ENCODE results near the gene ZNF207.

The ZNF207 gene

GRCh38 chr17:32341857-32342602 lies 7.9 kb upstream of the ZNF207 start, which contains the start of gene C17orf75 (continued):
- TF ChIP-seq, protein P1, sequence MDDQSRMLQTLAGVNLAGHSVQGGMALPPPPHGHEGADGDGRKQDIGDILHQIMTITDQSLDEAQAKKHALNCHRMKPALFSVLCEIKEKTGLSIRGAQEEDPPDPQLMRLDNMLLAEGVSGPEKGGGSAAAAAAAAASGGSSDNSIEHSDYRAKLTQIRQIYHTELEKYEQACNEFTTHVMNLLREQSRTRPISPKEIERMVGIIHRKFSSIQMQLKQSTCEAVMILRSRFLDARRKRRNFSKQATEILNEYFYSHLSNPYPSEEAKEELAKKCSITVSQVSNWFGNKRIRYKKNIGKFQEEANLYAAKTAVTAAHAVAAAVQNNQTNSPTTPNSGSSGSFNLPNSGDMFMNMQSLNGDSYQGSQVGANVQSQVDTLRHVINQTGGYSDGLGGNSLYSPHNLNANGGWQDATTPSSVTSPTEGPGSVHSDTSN (CRISPR knock-in tag; IDR thresholded peaks at IDR 0.05) = peak; percentile 44; the same call in 1 of the 2 replicates
- TF ChIP-seq, protein P2, sequence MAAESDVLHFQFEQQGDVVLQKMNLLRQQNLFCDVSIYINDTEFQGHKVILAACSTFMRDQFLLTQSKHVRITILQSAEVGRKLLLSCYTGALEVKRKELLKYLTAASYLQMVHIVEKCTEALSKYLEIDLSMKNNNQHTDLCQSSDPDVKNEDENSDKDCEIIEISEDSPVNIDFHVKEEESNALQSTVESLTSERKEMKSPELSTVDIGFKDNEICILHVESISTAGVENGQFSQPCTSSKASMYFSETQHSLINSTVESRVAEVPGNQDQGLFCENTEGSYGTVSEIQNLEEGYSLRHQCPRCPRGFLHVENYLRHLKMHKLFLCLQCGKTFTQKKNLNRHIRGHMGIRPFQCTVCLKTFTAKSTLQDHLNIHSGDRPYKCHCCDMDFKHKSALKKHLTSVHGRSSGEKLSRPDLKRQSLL (tag by site-specific recombination; IDR thresholded peaks at IDR 0.05) = peak; percentile 70; the same call in 1 of the 2 replicates
- TF ChIP-seq ZNF473 (tag by site-specific recombination; IDR thresholded peaks at IDR 0.05) = no peak
- peak; percentile 71 for TF ChIP-seq KLF1 (tag by site-specific recombination; IDR thresholded peaks at IDR 0.05)
- no peak for TF ChIP-seq ZNF169 (tag by site-specific recombination; IDR thresholded peaks at IDR 0.05)
- no peak for TF ChIP-seq ZNF404 (tag by site-specific recombination; IDR thresholded peaks at IDR 0.05)
- TF ChIP-seq ZNF416 (tag by site-specific recombination; IDR thresholded peaks at IDR 0.05) = 0 out of 2 replicates have a peak, but pooled peaks have one; percentile 30
- TF ChIP-seq TRIM28 (IDR thresholded peaks at IDR 0.05; ENCODE audit: borderline replicate concordance, low read length) = peak; percentile 47; the same call in 1 of the 2 replicates
- peak; percentile 91 for TF ChIP-seq ZFP69B (tag by site-specific recombination; IDR thresholded peaks at IDR 0.05)
- TF ChIP-seq KLF8 (tag by site-specific recombination; IDR thresholded peaks at IDR 0.05) = peak; percentile 99
- TF ChIP-seq ZNF112 (tag by site-specific recombination; IDR thresholded peaks at IDR 0.05) = no peak
- no peak for TF ChIP-seq ZNF747 (tag by site-specific recombination; IDR thresholded peaks at IDR 0.05)
- TF ChIP-seq ZNF596 (tag by site-specific recombination; IDR thresholded peaks at IDR 0.05) = no peak
- TF ChIP-seq OVOL3 (tag by site-specific recombination; IDR thresholded peaks at IDR 0.05) = peak; percentile 69; the same call in 1 of the 2 replicates
- TF ChIP-seq ZFHX2 (tag by site-specific recombination; conservative IDR thresholded peaks at IDR 0.05) = no peak; the same call in 1 of the 2 replicates
- TF ChIP-seq ZNF707 (tag by site-specific recombination; IDR thresholded peaks at IDR 0.05) = no peak
- peak; percentile 89 for TF ChIP-seq ZNF24 (tag by site-specific recombination; IDR thresholded peaks at IDR 0.05)
- no peak for TF ChIP-seq GLI2 (tag by site-specific recombination; IDR thresholded peaks at IDR 0.05; ENCODE audit: borderline replicate concordance, low read depth)
- peak; percentile 75 for TF ChIP-seq SP3 (tag by site-specific recombination; IDR thresholded peaks at IDR 0.05)
- peak; percentile 84; the same call in 1 of the 2 replicates for TF ChIP-seq KLF10 (tag by site-specific recombination; IDR thresholded peaks at IDR 0.05)
- TF ChIP-seq ZNF548 (tag by site-specific recombination; IDR thresholded peaks at IDR 0.05) = no peak
- peak; percentile 92 for TF ChIP-seq ZNF391 (tag by site-specific recombination; IDR thresholded peaks at IDR 0.05; ENCODE audit: borderline replicate concordance, low read depth)
- TF ChIP-seq ZNF624 (tag by site-specific recombination; IDR thresholded peaks at IDR 0.05) = no peak
- TF ChIP-seq GFI1B (tag by site-specific recombination; IDR thresholded peaks at IDR 0.05) = no peak
- TF ChIP-seq, protein P3, sequence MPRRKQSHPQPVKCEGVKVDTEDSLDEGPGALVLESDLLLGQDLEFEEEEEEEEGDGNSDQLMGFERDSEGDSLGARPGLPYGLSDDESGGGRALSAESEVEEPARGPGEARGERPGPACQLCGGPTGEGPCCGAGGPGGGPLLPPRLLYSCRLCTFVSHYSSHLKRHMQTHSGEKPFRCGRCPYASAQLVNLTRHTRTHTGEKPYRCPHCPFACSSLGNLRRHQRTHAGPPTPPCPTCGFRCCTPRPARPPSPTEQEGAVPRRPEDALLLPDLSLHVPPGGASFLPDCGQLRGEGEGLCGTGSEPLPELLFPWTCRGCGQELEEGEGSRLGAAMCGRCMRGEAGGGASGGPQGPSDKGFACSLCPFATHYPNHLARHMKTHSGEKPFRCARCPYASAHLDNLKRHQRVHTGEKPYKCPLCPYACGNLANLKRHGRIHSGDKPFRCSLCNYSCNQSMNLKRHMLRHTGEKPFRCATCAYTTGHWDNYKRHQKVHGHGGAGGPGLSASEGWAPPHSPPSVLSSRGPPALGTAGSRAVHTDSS (tag by site-specific recombination; IDR thresholded peaks at IDR 0.05) = peak; percentile 50
- TF ChIP-seq ZNF214 (tag by site-specific recombination; IDR thresholded peaks at IDR 0.05; ENCODE audit: borderline replicate concordance) = no peak
- TF ChIP-seq ZNF140 (tag by site-specific recombination; IDR thresholded peaks at IDR 0.05) = no peak
- TF ChIP-seq, protein P4, sequence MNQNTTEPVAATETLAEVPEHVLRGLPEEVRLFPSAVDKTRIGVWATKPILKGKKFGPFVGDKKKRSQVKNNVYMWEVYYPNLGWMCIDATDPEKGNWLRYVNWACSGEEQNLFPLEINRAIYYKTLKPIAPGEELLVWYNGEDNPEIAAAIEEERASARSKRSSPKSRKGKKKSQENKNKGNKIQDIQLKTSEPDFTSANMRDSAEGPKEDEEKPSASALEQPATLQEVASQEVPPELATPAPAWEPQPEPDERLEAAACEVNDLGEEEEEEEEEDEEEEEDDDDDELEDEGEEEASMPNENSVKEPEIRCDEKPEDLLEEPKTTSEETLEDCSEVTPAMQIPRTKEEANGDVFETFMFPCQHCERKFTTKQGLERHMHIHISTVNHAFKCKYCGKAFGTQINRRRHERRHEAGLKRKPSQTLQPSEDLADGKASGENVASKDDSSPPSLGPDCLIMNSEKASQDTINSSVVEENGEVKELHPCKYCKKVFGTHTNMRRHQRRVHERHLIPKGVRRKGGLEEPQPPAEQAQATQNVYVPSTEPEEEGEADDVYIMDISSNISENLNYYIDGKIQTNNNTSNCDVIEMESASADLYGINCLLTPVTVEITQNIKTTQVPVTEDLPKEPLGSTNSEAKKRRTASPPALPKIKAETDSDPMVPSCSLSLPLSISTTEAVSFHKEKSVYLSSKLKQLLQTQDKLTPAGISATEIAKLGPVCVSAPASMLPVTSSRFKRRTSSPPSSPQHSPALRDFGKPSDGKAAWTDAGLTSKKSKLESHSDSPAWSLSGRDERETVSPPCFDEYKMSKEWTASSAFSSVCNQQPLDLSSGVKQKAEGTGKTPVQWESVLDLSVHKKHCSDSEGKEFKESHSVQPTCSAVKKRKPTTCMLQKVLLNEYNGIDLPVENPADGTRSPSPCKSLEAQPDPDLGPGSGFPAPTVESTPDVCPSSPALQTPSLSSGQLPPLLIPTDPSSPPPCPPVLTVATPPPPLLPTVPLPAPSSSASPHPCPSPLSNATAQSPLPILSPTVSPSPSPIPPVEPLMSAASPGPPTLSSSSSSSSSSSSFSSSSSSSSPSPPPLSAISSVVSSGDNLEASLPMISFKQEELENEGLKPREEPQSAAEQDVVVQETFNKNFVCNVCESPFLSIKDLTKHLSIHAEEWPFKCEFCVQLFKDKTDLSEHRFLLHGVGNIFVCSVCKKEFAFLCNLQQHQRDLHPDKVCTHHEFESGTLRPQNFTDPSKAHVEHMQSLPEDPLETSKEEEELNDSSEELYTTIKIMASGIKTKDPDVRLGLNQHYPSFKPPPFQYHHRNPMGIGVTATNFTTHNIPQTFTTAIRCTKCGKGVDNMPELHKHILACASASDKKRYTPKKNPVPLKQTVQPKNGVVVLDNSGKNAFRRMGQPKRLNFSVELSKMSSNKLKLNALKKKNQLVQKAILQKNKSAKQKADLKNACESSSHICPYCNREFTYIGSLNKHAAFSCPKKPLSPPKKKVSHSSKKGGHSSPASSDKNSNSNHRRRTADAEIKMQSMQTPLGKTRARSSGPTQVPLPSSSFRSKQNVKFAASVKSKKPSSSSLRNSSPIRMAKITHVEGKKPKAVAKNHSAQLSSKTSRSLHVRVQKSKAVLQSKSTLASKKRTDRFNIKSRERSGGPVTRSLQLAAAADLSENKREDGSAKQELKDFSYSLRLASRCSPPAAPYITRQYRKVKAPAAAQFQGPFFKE (tag by site-specific recombination; IDR thresholded peaks at IDR 0.05; ENCODE audit: borderline replicate concordance) = no peak
- TF ChIP-seq ZEB2 (tag by site-specific recombination; IDR thresholded peaks at IDR 0.05) = peak; percentile 78
- TF ChIP-seq ZFP37 (tag by site-specific recombination; IDR thresholded peaks at IDR 0.05) = peak; percentile 92; the same call in 1 of the 2 replicates
- TF ChIP-seq ZBTB21 (tag by site-specific recombination; IDR thresholded peaks at IDR 0.05) = no peak
